Hepatocyte (in vitro differentiated cells): ENCODE data around the gene RASA3. TPM values are rescaled to one million over a fixed set of nuclear protein-coding genes. Genes with fewer than 3 reads are reported as not detected.

Experiments
- DNase-seq: peaks from one replicate; pipeline ENCODE4 v3.0.0-alpha.2; 2016; ENCODE audit warnings: low spot score
- H2AFZ ChIP-seq: fragments of 200-600 bp; sonication (generic); 2 replicates; pipeline ENCODE4 v1.6.0; 2016; ENCODE audit warnings: antibody characterized with exemption, mild to moderate bottlenecking
- H3K27ac ChIP-seq: fragments of 200-600 bp; sonication (generic); 2 replicates; pipeline ENCODE4 v1.5.1; 2016; ENCODE audit warnings: mild to moderate bottlenecking
- H3K27me3 ChIP-seq: fragments of 200-600 bp; sonication (generic); 2 replicates; pipeline ENCODE4 v1.6.1; 2016
- H3K36me3 ChIP-seq: fragments of 200-600 bp; sonication (generic); replicated peaks from 2 replicates; pipeline ENCODE4 v1.5.1; 2016; ENCODE audit warnings: low read depth; ENCODE audit not compliant: insufficient read depth
- H3K4me1 ChIP-seq: fragments of 200-600 bp; sonication (generic); 2 replicates; pipeline ENCODE4 v1.5.1; 2016; ENCODE audit warnings: mild to moderate bottlenecking, moderate library complexity; ENCODE audit not compliant: insufficient read depth
- H3K4me2 ChIP-seq: fragments of 200-600 bp; sonication (generic); 2 replicates; pipeline ENCODE4 v1.6.0; 2016
- H3K4me3 ChIP-seq: fragments of 200-600 bp; sonication (generic); 2 replicates; pipeline ENCODE4 v1.5.1; 2016; ENCODE audit warnings: mild to moderate bottlenecking
- H3K79me2 ChIP-seq: fragments of 200-600 bp; sonication (generic); 2 replicates; pipeline ENCODE4 v1.6.0; 2017; ENCODE audit warnings: mild to moderate bottlenecking
- H3K9me2 ChIP-seq: fragments of 200-600 bp; sonication (generic); replicated peaks from 2 replicates; pipeline ENCODE4 v1.6.0; 2017; ENCODE audit warnings: mild to moderate bottlenecking; ENCODE audit not compliant: insufficient read depth
- H3K9me3 ChIP-seq: fragments of 200-600 bp; sonication (generic); 2 replicates; pipeline ENCODE4 v1.5.1; 2016; ENCODE audit warnings: low read depth, mild to moderate bottlenecking
- H4K20me1 ChIP-seq: fragments of 200-600 bp; sonication (generic); 2 replicates; pipeline ENCODE4 v1.6.0; 2016; ENCODE audit warnings: mild to moderate bottlenecking; ENCODE audit not compliant: insufficient read depth, poor library complexity, severe bottlenecking
- CTCF ChIP-seq: fragments of 200-600 bp; sonication (generic); IDR thresholded peaks from 2 replicates; pipeline ENCODE4 v1.5.1; 2016; ENCODE audit warnings: antibody characterized with exemption, mild to moderate bottlenecking; ENCODE audit not compliant: poor library complexity
- EZH2 ChIP-seq: fragments of 200-600 bp; sonication (generic); IDR thresholded peaks from 2 replicates; pipeline ENCODE4 v1.6.1; 2016; ENCODE audit warnings: antibody characterized with exemption, mild to moderate bottlenecking, borderline replicate concordance
- EZH2phosphoT487 ChIP-seq: fragments of 200-600 bp; sonication (generic); IDR thresholded peaks from one replicate; pipeline ENCODE4 v1.6.1; 2018; ENCODE audit warnings: antibody characterized with exemption, mild to moderate bottlenecking, low read depth, moderate library complexity; ENCODE audit not compliant: unreplicated experiment, severe bottlenecking
- WGBS: methylation state at CpG from one replicate; pipeline ENCODE4 v1.1.6; 2016; ENCODE audit warnings: low lambda C conversion rate; ENCODE audit errors: missing lambda C conversion rate; 5-methylcytosine and 5-hydroxymethylcytosine counted together
- polyA plus RNA-seq: library from polyadenylated mRNA; unstranded; fragments of >200 nt; fragmentation: Nextera tagmentation; extraction: Ambion mirVana; gene quantifications from 2 replicates; pipeline ENCODE4 v1.2.1, GENCODE V29; 2016
- total RNA-seq: library from RNA; depleted of rRNA; stranded (reverse); fragments of >200 nt; gene quantifications from 2 replicates; pipeline ENCODE4 v1.2.3, GENCODE V29; 2014

Gene RASA3
- total and polyA plus RNA-seq, 2 experiments from 2014 or later: 5.6 to 6.1 TPM

GRCh38 chr13:114167426-114167825 lies 35.0 kb upstream of the RASA3 start:
- Histone ChIP-seq H3K36me3 (no peaks in the 10 kb centered on the region), H3K9me3 (no peaks in the 10 kb centered on the region), H3K4me1 (no peaks in the 10 kb centered on the region), H3K27me3 (peaks cover 3% of the 10 kb centered on the region), H3K79me2 (no peaks in the 10 kb centered on the region), H4K20me1 (no peaks in the 10 kb centered on the region), H3K27ac (no peak overlapping the region), H3K4me3 (no peak overlapping the region), H3K4me2 (no peak overlapping the region), H3K9me2 (no peaks in the 10 kb centered on the region), H2AFZ (no peak overlapping the region)
- 86% methylated on average over 5 of the region's 5 CpGs for WGBS
- DNase-seq: no peak
- TF ChIP-seq CTCF: no peak
- no peak for TF ChIP-seq EZH2
- no peak for TF ChIP-seq EZH2phosphoT487

GRCh38 chr13:114166381-114167131 lies 34.1 kb upstream of the RASA3 start:
- DNase-seq: no peak
- Histone ChIP-seq H3K9me3 (no peaks in the 10 kb centered on the region), H3K79me2 (no peaks in the 10 kb centered on the region), H3K36me3 (no peaks in the 10 kb centered on the region), H4K20me1 (no peaks in the 10 kb centered on the region), H3K4me1 (no peaks in the 10 kb centered on the region), H3K4me2 (no peak overlapping the region), H2AFZ (no peak overlapping the region), H3K4me3 (no peak overlapping the region), H3K27me3 (peaks cover 3% of the 10 kb centered on the region), H3K27ac (no peak overlapping the region), H3K9me2 (no peaks in the 10 kb centered on the region)
- WGBS: 87% methylated on average over 20 of the region's 20 CpGs
- TF ChIP-seq EZH2phosphoT487 (no peak), EZH2 (no peak), CTCF (no peak)

- no peaks in the 10 kb centered on the region for H3K9me2 ChIP-seq
- no peak for DNase-seq
- 87% methylated on average over 26 of the region's 26 CpGs for WGBS
- H3K4me2 ChIP-seq: no peak overlapping the region
- no peaks in the 10 kb centered on the region for H3K79me2 ChIP-seq
- H3K27me3 ChIP-seq: peaks cover 3% of the 10 kb centered on the region
- H3K36me3 ChIP-seq: no peaks in the 10 kb centered on the region
- TF ChIP-seq EZH2phosphoT487 (no peak), CTCF (no peak), EZH2 (no peak)
- no peak overlapping the region for H2AFZ ChIP-seq
- H3K4me1 ChIP-seq: no peaks in the 10 kb centered on the region
- H3K27ac ChIP-seq: no peak overlapping the region
- no peak overlapping the region for H3K4me3 ChIP-seq
- no peaks in the 10 kb centered on the region for H4K20me1 ChIP-seq
- no peaks in the 10 kb centered on the region for H3K9me3 ChIP-seq
Observed at GRCh38 chr13:114164681-114165429, 32.4 kb upstream of the RASA3 start.
